ENCODE measurements around the gene OGFOD1. TPM values are rescaled to one million over a fixed set of nuclear protein-coding genes. Genes with fewer than 3 reads are reported as not detected.

The OGFOD1 gene
- total RNA-seq, 1 donor from 2014 or later, result 50.6 TPM

DNA sequence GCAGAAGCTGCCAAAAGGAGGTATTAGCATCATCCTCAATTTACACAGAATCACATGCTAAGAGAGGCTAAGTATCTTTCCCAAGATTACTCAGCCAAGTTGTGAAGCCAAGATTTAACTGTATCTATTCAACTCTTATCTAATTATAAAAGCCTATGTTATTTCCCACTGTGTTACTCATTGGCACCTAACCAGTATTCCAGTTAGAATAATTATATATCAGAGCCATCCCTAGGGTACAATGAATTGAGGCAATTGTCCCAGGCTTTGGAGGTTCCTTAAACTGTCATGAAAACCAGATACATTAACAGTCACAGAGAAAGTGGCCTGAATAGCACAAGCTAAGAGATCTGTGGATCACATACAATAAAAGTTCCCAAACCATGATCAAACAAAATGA, 15.1 kb upstream of the OGFOD1 start:
- no peaks in the 10 kb centered on the region for H3K9me3 Mint-ChIP-seq (ENCODE audit: unreplicated experiment)
- peaks cover 44% of the 10 kb centered on the region for H3K36me3 Mint-ChIP-seq (ENCODE audit: unreplicated experiment)
- peaks cover 11% of the 10 kb centered on the region for H3K4me1 Mint-ChIP-seq (ENCODE audit: unreplicated experiment)
- TF ChIP-seq, protein P1, sequence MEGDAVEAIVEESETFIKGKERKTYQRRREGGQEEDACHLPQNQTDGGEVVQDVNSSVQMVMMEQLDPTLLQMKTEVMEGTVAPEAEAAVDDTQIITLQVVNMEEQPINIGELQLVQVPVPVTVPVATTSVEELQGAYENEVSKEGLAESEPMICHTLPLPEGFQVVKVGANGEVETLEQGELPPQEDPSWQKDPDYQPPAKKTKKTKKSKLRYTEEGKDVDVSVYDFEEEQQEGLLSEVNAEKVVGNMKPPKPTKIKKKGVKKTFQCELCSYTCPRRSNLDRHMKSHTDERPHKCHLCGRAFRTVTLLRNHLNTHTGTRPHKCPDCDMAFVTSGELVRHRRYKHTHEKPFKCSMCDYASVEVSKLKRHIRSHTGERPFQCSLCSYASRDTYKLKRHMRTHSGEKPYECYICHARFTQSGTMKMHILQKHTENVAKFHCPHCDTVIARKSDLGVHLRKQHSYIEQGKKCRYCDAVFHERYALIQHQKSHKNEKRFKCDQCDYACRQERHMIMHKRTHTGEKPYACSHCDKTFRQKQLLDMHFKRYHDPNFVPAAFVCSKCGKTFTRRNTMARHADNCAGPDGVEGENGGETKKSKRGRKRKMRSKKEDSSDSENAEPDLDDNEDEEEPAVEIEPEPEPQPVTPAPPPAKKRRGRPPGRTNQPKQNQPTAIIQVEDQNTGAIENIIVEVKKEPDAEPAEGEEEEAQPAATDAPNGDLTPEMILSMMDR (IDR thresholded peaks at IDR 0.05), result no peak
- DNase-seq (ENCODE audit: extremely low spot score, unreplicated experiment), result no peak
- H3K4me3 Mint-ChIP-seq (ENCODE audit: unreplicated experiment), result no peak overlapping the region
- no peaks in the 10 kb centered on the region for H3K27me3 Mint-ChIP-seq (ENCODE audit: unreplicated experiment)
- H3K27ac Mint-ChIP-seq (ENCODE audit: unreplicated experiment), result no peak overlapping the region

GRCh38 chr16:56438038-56438437, 13.3 kb upstream of the OGFOD1 start:
- Mint-ChIP-seq H3K4me1 (ENCODE audit: unreplicated experiment) (peaks cover 14% of the 10 kb centered on the region), H3K9me3 (ENCODE audit: unreplicated experiment) (no peaks in the 10 kb centered on the region), H3K27ac (ENCODE audit: unreplicated experiment) (no peak overlapping the region), H3K4me3 (ENCODE audit: unreplicated experiment) (no peak overlapping the region), H3K36me3 (ENCODE audit: unreplicated experiment) (peaks cover 48% of the 10 kb centered on the region), H3K27me3 (ENCODE audit: unreplicated experiment) (no peaks in the 10 kb centered on the region)
- no peak for DNase-seq (ENCODE audit: extremely low spot score, unreplicated experiment)
- TF ChIP-seq, protein P1 (IDR thresholded peaks at IDR 0.05), result no peak

- TF ChIP-seq, protein P1 (IDR thresholded peaks at IDR 0.05), result no peak
- no peaks in the 10 kb centered on the region for H3K27me3 Mint-ChIP-seq (ENCODE audit: unreplicated experiment)
- H3K9me3 Mint-ChIP-seq (ENCODE audit: unreplicated experiment), result no peaks in the 10 kb centered on the region
- no peak for DNase-seq (ENCODE audit: extremely low spot score, unreplicated experiment)
- H3K4me1 Mint-ChIP-seq (ENCODE audit: unreplicated experiment), result peaks cover 28% of the 10 kb centered on the region
- peaks cover 13% of the 10 kb centered on the region for H3K36me3 Mint-ChIP-seq (ENCODE audit: unreplicated experiment)
- no peak overlapping the region for H3K4me3 Mint-ChIP-seq (ENCODE audit: unreplicated experiment)
- H3K27ac Mint-ChIP-seq (ENCODE audit: unreplicated experiment), result no peak overlapping the region
These were observed 4.1 kb upstream of the OGFOD1 start for GRCh38 chr16:56447286-56447685.

GRCh38 chr16:56448005-56448404, 3.3 kb upstream of the OGFOD1 start:
- Mint-ChIP-seq H3K4me3 (ENCODE audit: unreplicated experiment) (no peak overlapping the region), H3K36me3 (ENCODE audit: unreplicated experiment) (peaks cover 6% of the 10 kb centered on the region), H3K27me3 (ENCODE audit: unreplicated experiment) (no peaks in the 10 kb centered on the region), H3K9me3 (ENCODE audit: unreplicated experiment) (no peaks in the 10 kb centered on the region), H3K4me1 (ENCODE audit: unreplicated experiment) (peaks cover 35% of the 10 kb centered on the region), H3K27ac (ENCODE audit: unreplicated experiment) (no peak overlapping the region)
- TF ChIP-seq, protein P1 (IDR thresholded peaks at IDR 0.05), result no peak
- DNase-seq (ENCODE audit: extremely low spot score, unreplicated experiment), result no peak

GRCh38 chr16:56450275-56450985, 924 bp upstream of the OGFOD1 start:
- Mint-ChIP-seq H3K4me3 (ENCODE audit: unreplicated experiment) (peak overlapping the region; percentile 98), H3K27me3 (ENCODE audit: unreplicated experiment) (no peaks in the 10 kb centered on the region), H3K4me1 (ENCODE audit: unreplicated experiment) (peaks cover 39% of the 10 kb centered on the region), H3K27ac (ENCODE audit: unreplicated experiment) (peak overlapping the region; percentile 93), H3K36me3 (ENCODE audit: unreplicated experiment) (peaks cover 12% of the 10 kb centered on the region), H3K9me3 (ENCODE audit: unreplicated experiment) (no peaks in the 10 kb centered on the region)
- DNase-seq (ENCODE audit: extremely low spot score, unreplicated experiment), result no peak
- TF ChIP-seq, protein P1 (IDR thresholded peaks at IDR 0.05), result no peak
